ENCODE data around the gene GSTK1.
"Not testable (repeated sequence)": the region's sequence is repeated elsewhere in the genome, so short reads cannot be mapped to it uniquely, and the experiment has no call there.

The GSTK1 gene

GRCh38 chr7:143263266-143264195, at the start of gene GSTK1:
GSTK1 (plus strand) TSS chr7:143263441; CDS start chr7:143263514, 73 bp downstream.
- DNase-seq (ENCODE audit: extremely low spot score), result peak; percentile 91
- ChIA-PET CTCF (interaction anchor here (0.7 to 10.7 kb wide), 9 partner anchors 14 to 153 kb away, joined by 3 to 103 read pairs (median 5); partner anchors contain the start of gene CASP2), POLR2A (interaction anchor here (1.0 kb wide), 1 partner anchor 25 kb away, joined by 5 read pairs; the partner anchor contains the start of gene CASP2)
- TF ChIP-seq CTCF (IDR thresholded peaks at IDR 0.05; ENCODE audit: control extremely low read depth, extremely low read depth, low read depth, missing control alignments), result no peak

GRCh38 chr7:143213478-143213877, 49.8 kb upstream of the GSTK1 start:
- DNase-seq (ENCODE audit: extremely low spot score); POLR2A ChIA-PET: not testable (repeated sequence)
- CTCF ChIA-PET, result interaction anchor here (0.9 to 11.5 kb wide), 7 partner anchors 9 to 678 kb away, joined by 3 to 495 read pairs (median 19); no protein-coding TSS in a partner anchor

- peak; percentile 100 for TF ChIP-seq CTCF (IDR thresholded peaks at IDR 0.05; ENCODE audit: control extremely low read depth, extremely low read depth, low read depth, missing control alignments)
- peak; percentile 74 for DNase-seq (ENCODE audit: extremely low spot score)
- ChIA-PET POLR2A (no interaction called here), CTCF (interaction anchor here (0.6 to 11.5 kb wide), 90 partner anchors 9 to 913 kb away, joined by 3 to 495 read pairs (median 4); partner anchors contain the start of genes CLCN1, EPHA1, GSTK1 and PIP)
Measured at GRCh38 chr7:143214789-143215679, 48.2 kb upstream of the GSTK1 start.

- CTCF ChIA-PET, result interaction anchor here (0.8 to 11.5 kb wide), 35 partner anchors 8 to 912 kb away, joined by 3 to 495 read pairs (median 5); partner anchors contain the start of genes EPHA1, GSTK1 and PIP
- DNase-seq (ENCODE audit: extremely low spot score), result no peak
- POLR2A ChIA-PET, result no interaction called here
- TF ChIP-seq CTCF (IDR thresholded peaks at IDR 0.05; ENCODE audit: control extremely low read depth, extremely low read depth, low read depth, missing control alignments), result no peak
Measured at GRCh38 chr7:143216151-143216550, 47.1 kb upstream of the GSTK1 start.

- no peak for DNase-seq (ENCODE audit: extremely low spot score)
- ChIA-PET POLR2A (no interaction called here), CTCF (interaction anchor here (0.8 to 11.5 kb wide), 9 partner anchors 8 to 613 kb away, joined by 3 to 495 read pairs (median 8); no protein-coding TSS in a partner anchor)
- no peak for TF ChIP-seq CTCF (IDR thresholded peaks at IDR 0.05; ENCODE audit: control extremely low read depth, extremely low read depth, low read depth, missing control alignments)
Measured at GRCh38 chr7:143216686-143217085, 46.6 kb upstream of the GSTK1 start.

GRCh38 chr7:143217806-143218205, 45.4 kb upstream of the GSTK1 start:
- no peak for DNase-seq (ENCODE audit: extremely low spot score)
- TF ChIP-seq CTCF (IDR thresholded peaks at IDR 0.05; ENCODE audit: control extremely low read depth, extremely low read depth, low read depth, missing control alignments), result no peak
- POLR2A ChIA-PET, result no interaction called here
- CTCF ChIA-PET, result interaction anchor here (1.1 to 11.5 kb wide), 4 partner anchors 14 to 210 kb away, joined by 3 to 495 read pairs (median 4); no protein-coding TSS in a partner anchor

All from GM10248 (cell line).